ENCODE results near the gene C8B. TPM values are rescaled to one million over a fixed set of nuclear protein-coding genes. Genes with fewer than 3 reads are reported as not detected.

C8B gene
- total and polyA plus RNA-seq, 9 of the 15 experiments (the other 6 are each of a cell fraction or from before 2014, with no cell fraction given) = not detected

DNA sequence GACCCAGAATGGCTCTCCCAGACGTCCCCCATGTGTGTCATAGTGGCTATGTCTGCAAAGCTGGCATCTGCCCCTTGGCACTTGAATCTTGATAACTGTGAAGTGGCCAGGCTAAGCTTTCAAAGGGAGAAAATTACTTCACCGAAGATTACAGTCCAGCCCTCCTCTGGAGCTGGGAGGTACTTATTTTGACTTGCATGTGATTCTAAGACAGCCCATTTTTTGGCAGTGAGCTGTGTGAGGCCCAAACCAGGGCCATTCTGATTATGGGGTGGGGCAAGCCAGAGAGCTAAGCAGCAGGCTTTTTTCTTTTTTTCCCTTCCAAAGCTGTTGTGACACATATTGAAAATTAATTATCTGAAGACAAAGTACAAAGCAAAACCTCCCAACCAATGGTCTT lies 42.1 kb upstream of the C8B start (continued):
- TF ChIP-seq, protein P1, sequence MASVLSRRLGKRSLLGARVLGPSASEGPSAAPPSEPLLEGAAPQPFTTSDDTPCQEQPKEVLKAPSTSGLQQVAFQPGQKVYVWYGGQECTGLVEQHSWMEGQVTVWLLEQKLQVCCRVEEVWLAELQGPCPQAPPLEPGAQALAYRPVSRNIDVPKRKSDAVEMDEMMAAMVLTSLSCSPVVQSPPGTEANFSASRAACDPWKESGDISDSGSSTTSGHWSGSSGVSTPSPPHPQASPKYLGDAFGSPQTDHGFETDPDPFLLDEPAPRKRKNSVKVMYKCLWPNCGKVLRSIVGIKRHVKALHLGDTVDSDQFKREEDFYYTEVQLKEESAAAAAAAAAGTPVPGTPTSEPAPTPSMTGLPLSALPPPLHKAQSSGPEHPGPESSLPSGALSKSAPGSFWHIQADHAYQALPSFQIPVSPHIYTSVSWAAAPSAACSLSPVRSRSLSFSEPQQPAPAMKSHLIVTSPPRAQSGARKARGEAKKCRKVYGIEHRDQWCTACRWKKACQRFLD (CRISPR knock-in tag; IDR thresholded peaks at IDR 0.05) = no peak
- TF ChIP-seq, protein P2, sequence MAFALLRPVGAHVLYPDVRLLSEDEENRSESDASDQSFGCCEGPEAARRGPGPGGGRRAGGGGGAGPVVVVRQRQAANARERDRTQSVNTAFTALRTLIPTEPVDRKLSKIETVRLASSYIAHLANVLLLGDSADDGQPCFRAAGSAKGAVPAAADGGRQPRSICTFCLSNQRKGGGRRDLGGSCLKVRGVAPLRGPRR (CRISPR knock-in tag; IDR thresholded peaks at IDR 0.05) = no peak
- no peak for TF ChIP-seq ZFPM2 (CRISPR knock-in tag; IDR thresholded peaks at IDR 0.05)

DNA sequence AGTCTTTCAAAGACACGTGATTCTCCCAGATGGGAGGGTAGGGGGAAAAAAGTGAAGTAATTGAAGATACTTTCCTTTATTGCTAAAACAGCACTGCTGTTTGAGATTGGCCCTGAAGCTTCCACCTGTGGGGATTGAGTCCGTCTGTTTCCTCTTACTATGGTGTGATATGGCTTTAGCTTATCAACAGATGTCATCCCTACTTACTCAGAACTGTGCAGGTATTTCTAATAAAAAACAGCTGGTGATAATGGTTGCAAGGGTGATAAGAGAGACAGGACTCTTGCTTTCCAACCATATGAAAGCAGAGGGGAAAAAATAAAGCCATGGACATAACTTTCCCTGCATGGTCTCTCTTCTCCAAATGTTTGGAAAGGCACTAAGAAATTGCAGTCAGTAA lies 41.7 kb upstream of the C8B start:
- no peaks in the 10 kb centered on the region for H3K9me1 ChIP-seq (ENCODE audit: control insufficient read depth, insufficient read depth, low read length)
- no TSS peak for BruUV-seq (replicated peaks)
- FAIRE-seq (no peak), ATAC-seq (no peak), DNase-seq (ENCODE audit: extremely low read depth in 1 of 4, low spot score in 3 of 4) (no peak)
- TF ChIP-seq, protein P3, sequence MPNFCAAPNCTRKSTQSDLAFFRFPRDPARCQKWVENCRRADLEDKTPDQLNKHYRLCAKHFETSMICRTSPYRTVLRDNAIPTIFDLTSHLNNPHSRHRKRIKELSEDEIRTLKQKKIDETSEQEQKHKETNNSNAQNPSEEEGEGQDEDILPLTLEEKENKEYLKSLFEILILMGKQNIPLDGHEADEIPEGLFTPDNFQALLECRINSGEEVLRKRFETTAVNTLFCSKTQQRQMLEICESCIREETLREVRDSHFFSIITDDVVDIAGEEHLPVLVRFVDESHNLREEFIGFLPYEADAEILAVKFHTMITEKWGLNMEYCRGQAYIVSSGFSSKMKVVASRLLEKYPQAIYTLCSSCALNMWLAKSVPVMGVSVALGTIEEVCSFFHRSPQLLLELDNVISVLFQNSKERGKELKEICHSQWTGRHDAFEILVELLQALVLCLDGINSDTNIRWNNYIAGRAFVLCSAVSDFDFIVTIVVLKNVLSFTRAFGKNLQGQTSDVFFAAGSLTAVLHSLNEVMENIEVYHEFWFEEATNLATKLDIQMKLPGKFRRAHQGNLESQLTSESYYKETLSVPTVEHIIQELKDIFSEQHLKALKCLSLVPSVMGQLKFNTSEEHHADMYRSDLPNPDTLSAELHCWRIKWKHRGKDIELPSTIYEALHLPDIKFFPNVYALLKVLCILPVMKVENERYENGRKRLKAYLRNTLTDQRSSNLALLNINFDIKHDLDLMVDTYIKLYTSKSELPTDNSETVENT (CRISPR knock-in tag; IDR thresholded peaks at IDR 0.05) = no peak
- TF ChIP-seq, protein P4, sequence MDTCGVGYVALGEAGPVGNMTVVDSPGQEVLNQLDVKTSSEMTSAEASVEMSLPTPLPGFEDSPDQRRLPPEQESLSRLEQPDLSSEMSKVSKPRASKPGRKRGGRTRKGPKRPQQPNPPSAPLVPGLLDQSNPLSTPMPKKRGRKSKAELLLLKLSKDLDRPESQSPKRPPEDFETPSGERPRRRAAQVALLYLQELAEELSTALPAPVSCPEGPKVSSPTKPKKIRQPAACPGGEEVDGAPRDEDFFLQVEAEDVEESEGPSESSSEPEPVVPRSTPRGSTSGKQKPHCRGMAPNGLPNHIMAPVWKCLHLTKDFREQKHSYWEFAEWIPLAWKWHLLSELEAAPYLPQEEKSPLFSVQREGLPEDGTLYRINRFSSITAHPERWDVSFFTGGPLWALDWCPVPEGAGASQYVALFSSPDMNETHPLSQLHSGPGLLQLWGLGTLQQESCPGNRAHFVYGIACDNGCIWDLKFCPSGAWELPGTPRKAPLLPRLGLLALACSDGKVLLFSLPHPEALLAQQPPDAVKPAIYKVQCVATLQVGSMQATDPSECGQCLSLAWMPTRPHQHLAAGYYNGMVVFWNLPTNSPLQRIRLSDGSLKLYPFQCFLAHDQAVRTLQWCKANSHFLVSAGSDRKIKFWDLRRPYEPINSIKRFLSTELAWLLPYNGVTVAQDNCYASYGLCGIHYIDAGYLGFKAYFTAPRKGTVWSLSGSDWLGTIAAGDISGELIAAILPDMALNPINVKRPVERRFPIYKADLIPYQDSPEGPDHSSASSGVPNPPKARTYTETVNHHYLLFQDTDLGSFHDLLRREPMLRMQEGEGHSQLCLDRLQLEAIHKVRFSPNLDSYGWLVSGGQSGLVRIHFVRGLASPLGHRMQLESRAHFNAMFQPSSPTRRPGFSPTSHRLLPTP (IDR thresholded peaks at IDR 0.05; ENCODE audit: borderline replicate concordance, extremely low read depth, insufficient read length) = no peak
- TF ChIP-seq, protein P5, sequence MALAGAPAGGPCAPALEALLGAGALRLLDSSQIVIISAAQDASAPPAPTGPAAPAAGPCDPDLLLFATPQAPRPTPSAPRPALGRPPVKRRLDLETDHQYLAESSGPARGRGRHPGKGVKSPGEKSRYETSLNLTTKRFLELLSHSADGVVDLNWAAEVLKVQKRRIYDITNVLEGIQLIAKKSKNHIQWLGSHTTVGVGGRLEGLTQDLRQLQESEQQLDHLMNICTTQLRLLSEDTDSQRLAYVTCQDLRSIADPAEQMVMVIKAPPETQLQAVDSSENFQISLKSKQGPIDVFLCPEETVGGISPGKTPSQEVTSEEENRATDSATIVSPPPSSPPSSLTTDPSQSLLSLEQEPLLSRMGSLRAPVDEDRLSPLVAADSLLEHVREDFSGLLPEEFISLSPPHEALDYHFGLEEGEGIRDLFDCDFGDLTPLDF (CRISPR knock-in tag; IDR thresholded peaks at IDR 0.05) = no peak
- no peak overlapping the region for H3K27ac ChIP-seq (ENCODE audit: extremely low read depth, low read depth, low read length)
- H3K27me3 ChIP-seq (ENCODE audit: control insufficient read depth in 2 of 2, insufficient read depth in 2 of 2, low read length in 2 of 2) = no peaks in the 10 kb centered on the region; a peak in 1 of 5 replicates
- no peak overlapping the region for H2AFZ ChIP-seq (ENCODE audit: low read depth, low read length)
- ChIA-PET POLR2A (interaction anchor here (0.6 kb wide), 1 partner anchor 1875 kb away, joined by 3 read pairs; no protein-coding TSS in a partner anchor), CTCF (ENCODE audit: low intra/inter-chr PET ratio) (no interaction called here)
- no peaks in the 10 kb centered on the region for H3K79me2 ChIP-seq (ENCODE audit: control insufficient read depth, insufficient read depth, low read length)
- no peak overlapping the region for H3K4me2 ChIP-seq (ENCODE audit: insufficient read depth, low read length)
- no peaks in the 10 kb centered on the region for H3K36me3 ChIP-seq (ENCODE audit: control insufficient read depth, insufficient read depth, low read length)
- in situ Hi-C loops (cut with MboI) (no loop called here), intact Hi-C loops (cut with micrococcal nuclease) (no loop called here)
- no peaks in the 10 kb centered on the region for H3K9me3 ChIP-seq (replicated peaks; ENCODE audit: control insufficient read depth, insufficient read depth, low read depth, low read length)
- no peaks in the 10 kb centered on the region for H4K20me1 ChIP-seq (replicated peaks; ENCODE audit: control insufficient read depth, insufficient read depth, low read length)
- H3K4me3 ChIP-seq = no peak overlapping the region
- no peak overlapping the region for H3K9ac ChIP-seq (ENCODE audit: insufficient read depth in 1 of 2, low read depth in 2 of 2, low read length in 2 of 2)
- 0% methylated on average over 2 of the region's 2 CpGs for WGBS (ENCODE audit: insufficient coverage, low coverage, missing lambda C conversion rate)
- no peaks in the 10 kb centered on the region for H3K4me1 ChIP-seq (replicated peaks in 1 of 2; ENCODE audit: control insufficient read depth in 2 of 2, insufficient read depth in 2 of 2, low read length in 2 of 2)
